Mesothelial cell of epicardium (in vitro differentiated cells): ENCODE measurements around the gene LRIT1. TPM values are rescaled to one million over a fixed set of nuclear protein-coding genes. Genes with fewer than 3 reads are reported as not detected.

Experiments
- DNase-seq, 2 experiments: peaks; one replicate each; pipeline ENCODE4 v3.0.0; 2021; ENCODE audit warnings: low spot score in 2 of 2; ENCODE audit not compliant: unreplicated experiment in 2 of 2
- H3K27ac Mint-ChIP-seq: 2 replicates; pipeline ENCODE4 v1.8.0; 2021; ENCODE audit warnings: mixed read lengths
- H3K27me3 Mint-ChIP-seq: 2 replicates; pipeline ENCODE4 v1.8.0; 2021; ENCODE audit warnings: low read depth, mixed read lengths
- H3K36me3 Mint-ChIP-seq: 2 replicates; pipeline ENCODE4 v1.8.0; 2021; ENCODE audit warnings: mixed read lengths
- H3K4me1 Mint-ChIP-seq: 2 replicates; pipeline ENCODE4 v1.8.0; 2021; ENCODE audit warnings: mixed read lengths
- H3K4me3 Mint-ChIP-seq: 2 replicates; pipeline ENCODE4 v1.8.0; 2021; ENCODE audit warnings: mild to moderate bottlenecking, moderate library complexity, mixed read lengths
- H3K9me3 Mint-ChIP-seq: 2 replicates; pipeline ENCODE4 v1.8.0; 2021; ENCODE audit warnings: mixed read lengths
- total RNA-seq: library from RNA; stranded (reverse); gene quantifications from 3 replicates; pipeline ENCODE4 v1.2.1, GENCODE V29; 2021
- TF ChIP-seq, protein P1 (sequence below): fragments of 200-600 bp; sonication (generic); IDR thresholded peaks from one replicate; pipeline ENCODE4 v1.5.0; 2021; ENCODE audit warnings: antibody characterized with exemption; ENCODE audit not compliant: unreplicated experiment

The LRIT1 gene
- total RNA-seq, 1 donor from 2014 or later: not detected

DNA sequence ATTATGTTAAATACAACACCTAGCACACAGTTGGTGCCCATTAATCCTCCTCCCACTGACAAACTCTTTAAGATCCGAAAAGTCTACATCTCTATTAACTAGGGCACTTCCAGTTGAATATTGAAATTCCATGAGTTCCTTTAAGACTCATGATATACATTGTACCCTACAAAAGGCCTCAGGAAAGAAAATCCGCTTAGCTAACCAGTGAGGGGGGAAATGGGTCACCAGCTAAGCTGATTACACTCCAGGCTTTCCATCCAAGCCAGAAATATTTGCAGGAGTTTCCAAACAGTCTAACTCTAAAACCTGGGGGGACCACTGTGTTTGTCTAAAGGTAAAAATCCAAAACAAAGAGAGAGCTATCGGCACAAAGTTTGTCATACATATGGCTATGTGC lies 14.7 kb downstream of the LRIT1 start:
- Mint-ChIP-seq H3K9me3 (no peaks in the 10 kb centered on the region), H3K36me3 (no peaks in the 10 kb centered on the region), H3K4me1 (no peaks in the 10 kb centered on the region), H3K27me3 (peaks cover 51% of the 10 kb centered on the region), H3K4me3 (no peak overlapping the region), H3K27ac (no peak overlapping the region)
- TF ChIP-seq, protein P1, sequence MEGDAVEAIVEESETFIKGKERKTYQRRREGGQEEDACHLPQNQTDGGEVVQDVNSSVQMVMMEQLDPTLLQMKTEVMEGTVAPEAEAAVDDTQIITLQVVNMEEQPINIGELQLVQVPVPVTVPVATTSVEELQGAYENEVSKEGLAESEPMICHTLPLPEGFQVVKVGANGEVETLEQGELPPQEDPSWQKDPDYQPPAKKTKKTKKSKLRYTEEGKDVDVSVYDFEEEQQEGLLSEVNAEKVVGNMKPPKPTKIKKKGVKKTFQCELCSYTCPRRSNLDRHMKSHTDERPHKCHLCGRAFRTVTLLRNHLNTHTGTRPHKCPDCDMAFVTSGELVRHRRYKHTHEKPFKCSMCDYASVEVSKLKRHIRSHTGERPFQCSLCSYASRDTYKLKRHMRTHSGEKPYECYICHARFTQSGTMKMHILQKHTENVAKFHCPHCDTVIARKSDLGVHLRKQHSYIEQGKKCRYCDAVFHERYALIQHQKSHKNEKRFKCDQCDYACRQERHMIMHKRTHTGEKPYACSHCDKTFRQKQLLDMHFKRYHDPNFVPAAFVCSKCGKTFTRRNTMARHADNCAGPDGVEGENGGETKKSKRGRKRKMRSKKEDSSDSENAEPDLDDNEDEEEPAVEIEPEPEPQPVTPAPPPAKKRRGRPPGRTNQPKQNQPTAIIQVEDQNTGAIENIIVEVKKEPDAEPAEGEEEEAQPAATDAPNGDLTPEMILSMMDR: no peak
- no peak for DNase-seq

GRCh38 chr10:84225427-84226173 lies 15.7 kb downstream of the LRIT1 start, which contains the start of gene LRIT2:
Gene LRIT2, minus strand, starts transcription at chr10:84225544. Its CDS starts 24 bp downstream, at chr10:84225520.
- Mint-ChIP-seq H3K4me1 (no peaks in the 10 kb centered on the region), H3K4me3 (no peak within 1 kb of the TSS), H3K27me3 (peaks cover 47% of the 10 kb centered on the region), H3K36me3 (no peaks in the 10 kb centered on the region), H3K27ac (no peak within 1 kb of the TSS), H3K9me3 (no peaks in the 10 kb centered on the region)
- no peak for DNase-seq
- TF ChIP-seq, protein P1: no peak

DNA sequence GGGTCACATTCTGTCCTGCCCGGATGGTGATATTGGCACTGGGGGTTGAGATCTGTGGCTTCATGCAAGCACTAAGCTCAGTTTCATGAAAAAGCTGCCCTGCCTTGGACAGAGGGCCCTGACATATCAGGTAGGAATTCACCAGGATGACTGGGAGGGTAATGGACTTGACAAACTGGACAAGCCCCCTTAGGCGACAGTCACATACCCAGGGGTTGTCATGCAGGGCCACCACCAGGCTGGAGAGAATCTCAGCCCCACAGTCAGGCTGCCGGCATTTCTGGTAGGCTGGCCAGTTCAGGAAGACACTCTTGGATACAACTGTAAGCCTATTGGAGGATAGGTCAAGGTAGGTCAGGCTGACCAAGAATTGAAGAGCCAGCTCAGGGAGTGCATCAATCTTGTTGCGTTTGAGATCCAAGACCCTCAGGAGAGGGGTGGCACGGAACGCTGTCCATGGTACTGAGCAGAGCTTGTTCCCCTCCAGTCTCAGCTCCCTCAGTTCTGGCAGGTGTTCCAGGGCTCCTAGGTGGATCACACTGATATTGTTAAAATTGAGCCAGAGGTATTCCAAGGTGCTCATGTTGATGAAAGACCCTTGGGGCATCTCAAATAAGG lies 16.8 kb downstream of the LRIT1 start:
- H3K27ac Mint-ChIP-seq: no peak overlapping the region

DNA sequence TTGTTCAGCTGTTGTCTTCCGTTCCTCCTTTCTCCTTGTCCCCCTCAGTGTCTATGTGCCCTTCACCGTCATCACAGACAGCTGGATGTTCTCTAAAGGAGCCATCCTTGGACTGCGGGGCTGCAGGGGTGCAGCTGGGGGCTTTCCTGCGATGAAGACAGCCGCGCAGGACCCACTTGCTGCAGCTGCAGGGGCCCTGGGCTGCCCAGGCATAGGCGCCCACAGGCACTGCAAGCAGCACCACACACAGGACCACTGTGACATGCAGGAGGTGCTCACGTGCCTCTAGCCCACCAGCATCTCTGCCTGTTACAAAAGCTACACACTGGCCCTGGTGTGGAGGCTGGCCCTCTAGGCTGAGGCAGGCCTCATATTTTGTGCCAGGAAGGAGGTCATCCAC lies 19.4 kb downstream of the LRIT1 start:
- H3K9me3 Mint-ChIP-seq: no peaks in the 10 kb centered on the region
- peaks cover 29% of the 10 kb centered on the region for H3K27me3 Mint-ChIP-seq
- H3K36me3 Mint-ChIP-seq: no peaks in the 10 kb centered on the region
- H3K4me3 Mint-ChIP-seq: no peak overlapping the region
- TF ChIP-seq, protein P1: no peak
- no peak for DNase-seq
- H3K27ac Mint-ChIP-seq: no peak overlapping the region
- H3K4me1 Mint-ChIP-seq: no peaks in the 10 kb centered on the region

More for the DNA sequence above, 16.8 kb downstream of the LRIT1 start:
- H3K36me3 Mint-ChIP-seq: no peaks in the 10 kb centered on the region
- TF ChIP-seq, protein P1: no peak
- peaks cover 43% of the 10 kb centered on the region for H3K27me3 Mint-ChIP-seq
- peak in 1 of 2 experiments; percentile 48 for DNase-seq
- H3K4me3 Mint-ChIP-seq: no peak overlapping the region
- no peaks in the 10 kb centered on the region for H3K4me1 Mint-ChIP-seq
- H3K9me3 Mint-ChIP-seq: no peaks in the 10 kb centered on the region

DNA sequence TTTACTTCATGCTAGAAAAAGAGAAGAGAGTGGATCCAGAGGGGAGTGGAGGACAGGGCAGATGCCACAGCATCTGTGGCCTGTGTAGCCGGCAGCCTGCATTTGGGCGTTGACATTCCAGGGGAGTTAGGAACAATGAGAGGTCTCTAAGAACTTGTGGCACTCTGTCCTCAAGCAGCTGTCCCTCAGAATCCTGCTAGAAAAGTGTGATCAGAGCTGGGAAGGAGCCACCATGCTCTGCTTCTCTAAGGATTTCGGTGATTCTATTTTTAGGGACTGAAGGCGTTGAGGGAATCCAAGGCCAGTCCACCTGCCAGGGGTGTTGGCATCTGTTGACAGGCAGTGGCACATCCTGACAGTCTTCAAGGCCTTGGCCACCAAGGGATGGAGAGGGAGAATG lies 23.6 kb downstream of the LRIT1 start:
- TF ChIP-seq, protein P1: no peak
- no peak for DNase-seq
- Mint-ChIP-seq H3K4me3 (no peak overlapping the region), H3K27ac (no peak overlapping the region), H3K4me1 (no peaks in the 10 kb centered on the region), H3K27me3 (peaks cover 38% of the 10 kb centered on the region), H3K9me3 (no peaks in the 10 kb centered on the region), H3K36me3 (no peaks in the 10 kb centered on the region)
